ENCODE data around the gene GPS2. TPM values are rescaled to one million over a fixed set of nuclear protein-coding genes. Genes with fewer than 3 reads are reported as not detected.

GPS2 gene
- total RNA-seq, 4 donors from 2014 or later: 96.5 to 578 (median 150) TPM

DNA sequence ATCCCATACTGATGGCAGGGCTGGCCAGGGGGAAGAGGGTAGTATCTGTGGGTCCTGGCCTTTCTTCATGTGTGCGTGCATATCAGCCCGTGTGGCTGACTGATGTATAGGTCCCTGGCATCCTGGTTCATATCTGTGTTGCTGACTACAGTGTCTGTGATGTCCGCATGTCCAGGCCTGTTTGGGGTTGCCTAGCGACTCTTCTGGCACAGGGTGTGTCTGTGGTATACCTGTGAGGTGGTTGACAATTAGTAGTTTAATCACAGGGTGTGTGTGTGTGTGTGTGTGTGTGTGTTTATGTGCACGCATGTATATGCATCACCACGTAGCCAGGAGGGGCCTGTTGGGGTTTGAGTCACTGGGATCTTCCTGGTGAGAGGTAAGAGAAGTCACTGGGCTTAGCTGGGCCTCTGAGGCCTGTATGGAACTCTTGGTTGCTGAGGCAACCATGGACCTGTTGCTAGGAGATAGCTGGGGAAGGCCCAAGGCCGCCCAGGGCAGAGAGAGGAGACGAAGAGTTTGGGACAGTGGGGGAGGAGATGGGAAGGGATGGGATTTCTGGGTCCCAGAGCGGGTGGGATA lies 39.2 kb upstream of the GPS2 start:
- peak overlapping the region in 1 of 4 donors; percentile 22 for H3K27ac ChIP-seq
- in situ Hi-C loops (cut with MboI; ENCODE audit: low pct_ligation_motif_present in 1 of 4, low pct_unique_long_range_greater_than_20kb in 1 of 4, low sequenced_read_pairs in 3 of 4): loop anchor here in 1 of 4 donors (10.0 kb wide), 1 partner anchor 80 kb away; the partner anchor contains the start of genes FGF11 and TMEM102
- intact Hi-C loops (cut with DNase I; ENCODE audit: low total_unique reads): loop anchor here (2.0 to 10.0 kb wide), 2 partner anchors 200 to 444 kb away; partner anchors contain the start of gene TNFSF13
- TF ChIP-seq POLR2AphosphoS5 (IDR thresholded peaks at IDR 0.05): no peak
- TF ChIP-seq POLR2A (IDR thresholded peaks at IDR 0.05): no peak
- no peak for TF ChIP-seq EP300 (IDR thresholded peaks at IDR 0.05; ENCODE audit: low read depth)
- TF ChIP-seq, protein P1, sequence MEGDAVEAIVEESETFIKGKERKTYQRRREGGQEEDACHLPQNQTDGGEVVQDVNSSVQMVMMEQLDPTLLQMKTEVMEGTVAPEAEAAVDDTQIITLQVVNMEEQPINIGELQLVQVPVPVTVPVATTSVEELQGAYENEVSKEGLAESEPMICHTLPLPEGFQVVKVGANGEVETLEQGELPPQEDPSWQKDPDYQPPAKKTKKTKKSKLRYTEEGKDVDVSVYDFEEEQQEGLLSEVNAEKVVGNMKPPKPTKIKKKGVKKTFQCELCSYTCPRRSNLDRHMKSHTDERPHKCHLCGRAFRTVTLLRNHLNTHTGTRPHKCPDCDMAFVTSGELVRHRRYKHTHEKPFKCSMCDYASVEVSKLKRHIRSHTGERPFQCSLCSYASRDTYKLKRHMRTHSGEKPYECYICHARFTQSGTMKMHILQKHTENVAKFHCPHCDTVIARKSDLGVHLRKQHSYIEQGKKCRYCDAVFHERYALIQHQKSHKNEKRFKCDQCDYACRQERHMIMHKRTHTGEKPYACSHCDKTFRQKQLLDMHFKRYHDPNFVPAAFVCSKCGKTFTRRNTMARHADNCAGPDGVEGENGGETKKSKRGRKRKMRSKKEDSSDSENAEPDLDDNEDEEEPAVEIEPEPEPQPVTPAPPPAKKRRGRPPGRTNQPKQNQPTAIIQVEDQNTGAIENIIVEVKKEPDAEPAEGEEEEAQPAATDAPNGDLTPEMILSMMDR (IDR thresholded peaks at IDR 0.05): no peak
- peaks cover 7 to 58% (median 39%) of the 10 kb centered on the region in 4 donors for H3K4me1 ChIP-seq
- no peaks in the 10 kb centered on the region for H3K27me3 ChIP-seq
- H3K36me3 ChIP-seq: no peaks in the 10 kb centered on the region
- no peaks in the 10 kb centered on the region for H3K9me3 ChIP-seq
- DNase-seq: peak; percentile 22
- H3K4me3 ChIP-seq: no peak overlapping the region
- WGBS, 2 donors (ENCODE audit: low coverage in 1 of 2): 65 to 77% methylated on average over 5 to 9 of the region's 9 CpGs

DNA sequence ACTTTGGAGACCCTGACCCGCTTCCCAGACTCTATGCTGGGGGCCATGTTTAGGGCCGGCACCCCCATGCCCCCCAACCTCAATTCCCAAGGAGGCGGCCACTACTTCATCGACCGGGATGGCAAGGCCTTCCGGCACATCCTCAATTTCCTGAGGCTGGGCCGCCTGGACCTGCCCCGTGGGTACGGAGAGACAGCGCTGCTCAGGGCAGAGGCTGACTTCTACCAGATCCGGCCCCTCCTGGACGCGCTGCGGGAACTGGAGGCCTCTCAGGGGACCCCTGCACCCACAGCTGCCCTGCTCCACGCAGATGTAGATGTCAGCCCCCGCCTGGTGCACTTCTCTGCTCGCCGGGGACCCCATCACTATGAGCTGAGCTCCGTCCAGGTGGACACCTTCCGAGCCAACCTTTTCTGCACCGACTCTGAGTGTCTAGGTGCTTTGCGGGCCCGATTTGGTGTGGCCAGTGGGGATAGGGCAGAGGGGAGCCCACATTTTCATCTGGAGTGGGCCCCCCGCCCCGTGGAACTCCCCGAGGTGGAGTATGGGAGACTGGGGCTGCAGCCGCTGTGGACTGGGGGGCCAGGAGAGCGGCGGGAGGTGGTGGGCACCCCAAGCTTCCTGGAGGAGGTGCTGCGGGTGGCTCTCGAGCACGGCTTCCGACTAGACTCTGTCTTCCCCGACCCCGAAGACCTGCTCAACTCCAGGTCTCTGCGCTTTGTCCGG lies 37.9 kb upstream of the GPS2 start:
- Histone ChIP-seq H3K27me3 (no peaks in the 10 kb centered on the region), H3K4me3 (peak overlapping the region in 3 of 4 donors; percentile 68 to 88 (median 77)), H3K4me1 (peaks cover 7 to 58% (median 42%) of the 10 kb centered on the region in 4 donors), H3K36me3 (no peaks in the 10 kb centered on the region), H3K9me3 (no peaks in the 10 kb centered on the region), H3K27ac (peak overlapping the region; percentile 92 to 98 (median 98))
- WGBS, 2 donors (ENCODE audit: low coverage in 1 of 2): 84 to 85% methylated on average over 4 to 30 of the region's 37 CpGs
- in situ Hi-C loops (cut with MboI; ENCODE audit: low pct_ligation_motif_present in 1 of 4, low pct_unique_long_range_greater_than_20kb in 1 of 4, low sequenced_read_pairs in 3 of 4) (loop anchor here in 1 of 4 donors (10.0 kb wide), 1 partner anchor 82 kb away; the partner anchor contains the start of genes FGF11 and TMEM102), intact Hi-C loops (cut with DNase I; ENCODE audit: low total_unique reads) (loop anchor here (10.0 kb wide), 1 partner anchor 202 kb away; the partner anchor contains the start of gene TNFSF13)
- TF ChIP-seq POLR2A (IDR thresholded peaks at IDR 0.05) (no peak), EP300 (IDR thresholded peaks at IDR 0.05; ENCODE audit: low read depth) (no peak), POLR2AphosphoS5 (IDR thresholded peaks at IDR 0.05) (no peak)
- TF ChIP-seq, protein P1 (IDR thresholded peaks at IDR 0.05): no peak
- peak; percentile 11 for DNase-seq

DNA sequence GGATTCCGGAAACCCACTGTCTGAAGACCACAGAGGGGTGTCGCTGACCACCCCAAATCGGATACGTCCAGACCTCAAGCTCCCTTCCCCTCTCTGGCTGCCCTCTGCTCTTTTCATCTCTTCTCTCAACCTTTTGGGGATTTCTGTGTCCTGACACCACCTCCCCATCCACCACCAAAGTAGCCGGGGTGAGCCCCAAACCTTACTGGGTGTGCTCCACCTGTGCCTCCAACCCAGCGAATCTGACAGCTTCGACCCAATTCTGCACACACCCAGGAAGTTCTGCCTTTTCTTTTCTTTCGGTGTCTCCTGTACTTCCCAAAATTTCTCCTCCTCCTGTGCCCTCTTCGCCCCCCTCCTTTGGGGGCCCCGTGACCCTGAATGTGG lies 37.3 kb upstream of the GPS2 start:
- intact Hi-C loops (cut with DNase I; ENCODE audit: low total_unique reads): loop anchor here (10.0 kb wide), 1 partner anchor 202 kb away; the partner anchor contains the start of gene TNFSF13
- peaks cover 7 to 58% (median 42%) of the 10 kb centered on the region in 4 donors for H3K4me1 ChIP-seq
- in situ Hi-C loops (cut with MboI; ENCODE audit: low pct_ligation_motif_present in 1 of 4, low pct_unique_long_range_greater_than_20kb in 1 of 4, low sequenced_read_pairs in 3 of 4): loop anchor here in 1 of 4 donors (10.0 kb wide), 1 partner anchor 82 kb away; the partner anchor contains the start of genes FGF11 and TMEM102

More for the DNA sequence above, 37.3 kb upstream of the GPS2 start:
- Histone ChIP-seq H3K9me3 (no peaks in the 10 kb centered on the region), H3K27ac (peak overlapping the region; percentile 92 to 98 (median 98)), H3K27me3 (no peaks in the 10 kb centered on the region), H3K36me3 (no peaks in the 10 kb centered on the region), H3K4me3 (peak overlapping the region; percentile 68 to 88 (median 74))
- 22 to 41% methylated on average over 4 to 10 of the region's 10 CpGs for WGBS, 2 donors (ENCODE audit: low coverage in 1 of 2)
- DNase-seq: no peak
- TF ChIP-seq, protein P1 (IDR thresholded peaks at IDR 0.05): peak in 2 of 5 experiments; percentile 58 to 78
- TF ChIP-seq EP300 (IDR thresholded peaks at IDR 0.05; ENCODE audit: low read depth) (no peak), POLR2A (IDR thresholded peaks at IDR 0.05) (no peak), POLR2AphosphoS5 (IDR thresholded peaks at IDR 0.05) (no peak)
